ENCODE measurements around the gene C6orf89. TPM values are rescaled to one million over a fixed set of nuclear protein-coding genes. Genes with fewer than 3 reads are reported as not detected.

Gene C6orf89
- total RNA-seq, 1 donor from 2014 or later = 34.1 TPM

Other genes with a start within 250 kb of the C6orf89 start
- 32.6 TPM for gene CDKN1A, start 207.2 kb upstream of the C6orf89 start, total RNA-seq
- 0.08 TPM for gene RAB44, start 188.1 kb upstream of the C6orf89 start, total RNA-seq
- 0.25 TPM for gene CPNE5, start 46.5 kb upstream of the C6orf89 start, total RNA-seq
- gene PPIL1, start 11.1 kb upstream of the C6orf89 start, total RNA-seq = 10.7 TPM
- not detected for gene PI16, start 68.8 kb downstream of the C6orf89 start, total RNA-seq
- gene MTCH1, start 100.2 kb downstream of the C6orf89 start, total RNA-seq = 63.8 TPM
- gene FGD2, start 119.7 kb downstream of the C6orf89 start, total RNA-seq = 10.3 TPM

All from left lobe of liver (tissue), 1 donor.